HG03097 (cell line): ENCODE results near the gene DNM2.
"Not testable (repeated sequence)": the region's sequence is repeated elsewhere in the genome, so short reads cannot be mapped to it uniquely, and the experiment has no call there.

Experiments
- ATAC-seq: cut with Tn5 transposase; IDR thresholded peaks from one replicate; pipeline ENCODE4 v1.9.1; 2021; ENCODE audit not compliant: unreplicated experiment, low FRiP score

DNM2 gene

DNA sequence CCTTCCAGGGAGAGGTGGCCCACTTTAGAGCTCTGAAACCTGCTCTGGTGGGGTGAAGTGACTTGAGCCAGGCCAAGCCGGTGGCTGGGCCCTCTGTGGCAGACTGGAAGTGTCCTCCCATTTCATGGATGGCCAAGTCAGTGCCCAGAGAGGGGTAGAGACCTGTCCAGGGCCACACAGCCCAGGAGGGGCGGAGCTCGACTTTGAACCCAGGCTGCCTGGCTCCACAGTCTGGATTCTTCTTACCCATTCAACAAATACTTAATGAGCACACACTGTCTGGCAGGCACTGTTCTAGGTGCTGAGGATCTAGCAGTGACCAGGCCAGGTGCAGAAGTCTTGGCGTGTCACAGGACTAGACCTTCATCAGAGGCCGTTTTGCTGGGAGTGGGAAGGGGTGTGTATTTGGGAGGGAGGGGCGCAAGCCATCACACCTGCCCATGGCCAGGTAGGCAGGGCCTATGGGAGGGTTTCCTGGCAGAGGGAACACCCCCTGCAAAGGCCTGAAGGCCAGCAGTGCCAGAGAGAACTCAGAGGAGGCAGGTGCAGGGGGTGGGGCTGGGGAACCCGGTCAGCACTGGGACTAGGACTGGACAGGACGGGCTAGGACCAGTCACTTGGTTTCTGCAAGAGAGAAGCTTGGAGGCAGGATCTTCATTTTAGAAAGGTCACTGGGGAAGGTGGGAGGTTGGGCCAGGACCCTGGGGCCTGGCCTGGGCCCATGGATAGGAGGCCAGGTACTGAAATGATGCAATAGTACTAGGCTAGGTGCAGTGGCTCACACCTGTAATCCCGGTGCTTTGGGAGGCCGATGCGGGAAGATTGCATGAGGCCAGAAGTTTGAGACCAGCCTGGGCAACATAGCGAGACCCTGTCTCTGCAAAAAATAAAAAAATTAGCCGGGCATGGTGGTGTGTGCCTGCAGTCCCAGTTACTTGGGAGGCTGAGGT is 31.8 kb downstream of the DNM2 start:
- ATAC-seq = no peak

DNA sequence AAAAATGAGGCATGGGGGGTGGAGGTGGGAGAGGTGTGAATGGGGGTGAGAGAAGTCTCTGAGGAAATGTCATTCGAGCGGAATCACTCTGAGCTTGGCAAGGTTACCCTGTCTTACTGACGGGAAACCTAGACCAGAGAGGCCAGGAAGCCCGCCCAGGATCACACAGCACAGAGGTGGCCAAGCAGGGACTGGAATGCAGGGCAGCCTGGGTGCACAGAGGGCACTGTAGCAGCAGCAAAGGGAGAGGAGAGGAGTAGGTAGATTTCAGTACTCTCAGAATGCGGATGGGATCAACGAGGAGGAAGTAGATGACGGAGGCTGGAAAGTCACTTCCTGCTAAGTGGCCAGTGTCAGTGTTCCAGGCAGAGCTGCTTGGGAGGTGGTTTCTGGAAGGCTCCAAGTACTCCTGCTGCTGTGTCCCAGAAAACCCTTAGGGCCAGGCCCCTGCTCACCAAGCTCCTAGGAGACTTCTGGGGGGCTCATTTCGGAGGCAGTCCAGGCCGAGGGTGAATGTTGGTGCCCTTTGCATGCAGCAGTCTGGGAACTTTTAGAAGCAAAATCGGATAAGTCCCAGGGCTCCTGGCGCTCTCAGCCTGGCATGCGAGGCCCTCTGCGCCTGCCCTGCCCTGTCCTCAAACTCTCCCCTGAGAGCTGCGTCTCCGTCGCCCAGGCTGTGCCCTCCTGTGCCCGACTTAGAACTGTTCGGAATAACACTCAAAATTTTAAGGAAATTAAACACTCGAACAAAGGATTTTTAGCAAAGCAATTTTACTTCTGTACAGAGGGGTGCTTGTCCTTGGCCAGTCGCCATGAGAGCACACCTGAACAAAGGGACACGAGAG is 33.5 kb downstream of the DNM2 start:
- no peak for ATAC-seq

DNA sequence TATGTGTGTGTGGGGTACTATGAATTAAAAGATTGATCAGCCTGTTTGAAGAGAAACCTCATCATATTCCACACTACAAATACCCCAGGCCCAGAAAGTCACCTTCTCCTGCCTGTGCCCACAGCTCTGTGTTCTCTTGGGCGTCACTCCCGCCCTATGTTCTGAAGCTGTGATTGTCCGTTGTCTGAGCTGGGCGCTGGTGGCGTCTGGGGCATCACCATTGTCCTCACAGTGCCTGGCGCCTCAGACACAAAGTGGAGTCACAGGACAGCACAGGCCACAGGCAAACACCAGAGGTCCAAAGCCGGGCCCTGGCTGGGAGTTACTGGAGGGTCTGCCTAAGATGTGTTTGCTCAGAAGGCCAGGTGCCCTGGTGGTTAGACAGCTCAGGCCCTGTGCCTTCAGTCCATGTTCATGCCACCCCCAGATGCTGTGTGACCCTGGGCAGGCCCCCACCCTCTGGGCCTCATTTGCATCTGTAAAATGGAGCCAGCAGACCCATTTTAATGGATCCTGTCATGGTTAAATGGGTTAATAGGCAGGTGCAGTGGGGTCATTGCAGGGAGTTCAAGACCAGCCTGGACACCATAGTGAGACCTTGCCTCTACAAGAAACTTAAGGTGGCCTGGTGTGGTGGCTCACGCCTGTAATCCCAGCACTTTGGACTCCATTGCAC is 34.5 kb downstream of the DNM2 start:
- ATAC-seq = no peak

DNA sequence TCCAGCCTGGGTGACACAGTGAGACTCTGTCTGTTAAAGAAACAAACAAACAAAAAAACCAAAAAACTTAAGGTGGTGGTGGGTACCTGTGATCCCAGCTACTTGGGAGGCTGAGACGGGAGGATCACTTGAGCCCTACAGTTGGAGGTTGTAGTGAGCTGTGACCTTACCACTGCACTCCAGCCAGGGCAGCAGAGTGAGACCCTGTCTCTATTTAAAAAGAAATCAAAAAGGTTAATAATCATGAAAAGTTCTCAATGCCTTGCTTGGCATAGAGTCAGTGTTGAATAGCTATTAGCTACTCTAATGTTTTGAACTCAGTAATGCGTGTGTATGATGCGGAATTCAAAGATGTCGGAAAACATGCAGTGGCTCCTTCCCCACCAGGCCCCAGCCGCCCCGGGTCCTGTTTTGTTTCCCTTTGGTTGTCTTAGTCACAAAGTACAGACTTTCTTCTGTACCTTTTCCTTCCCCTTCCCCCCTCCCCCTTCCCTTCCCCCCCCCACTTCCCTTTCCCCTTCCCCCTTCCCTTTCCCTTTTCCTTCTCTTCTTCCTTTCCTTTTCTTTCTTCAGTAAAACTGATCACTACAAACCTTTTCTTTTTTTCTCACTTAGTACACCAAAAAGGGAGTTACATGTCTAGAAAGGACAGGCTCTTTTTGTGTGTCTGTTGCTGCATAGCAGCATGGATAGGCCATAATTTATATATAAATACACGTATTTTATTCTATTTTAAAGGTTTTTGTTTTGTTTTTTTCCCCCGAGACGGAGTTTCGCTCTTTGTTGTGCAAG is 35.2 kb downstream of the DNM2 start:
- no peak for ATAC-seq

DNA sequence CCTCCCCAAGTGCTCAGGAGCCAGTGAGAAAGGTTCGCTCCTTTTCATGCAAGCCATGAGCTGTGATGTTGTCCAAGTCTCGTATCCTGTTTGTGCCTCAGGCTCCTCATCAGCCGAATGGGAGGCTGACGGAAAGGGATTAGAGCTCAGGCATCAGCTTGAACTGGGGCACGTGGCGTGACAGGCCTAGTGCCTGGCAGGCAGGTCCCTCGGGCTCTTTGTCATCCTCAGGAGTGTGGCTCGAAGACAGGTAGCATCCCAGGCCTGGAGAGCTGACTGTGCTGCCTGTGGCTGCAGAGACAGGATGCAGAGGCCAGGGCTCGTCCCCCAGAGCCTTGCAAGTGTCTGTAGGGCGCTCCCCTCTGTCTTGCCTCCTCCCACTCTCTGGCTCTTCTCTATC is 38.5 kb downstream of the DNM2 start:
- no peak for ATAC-seq

DNA sequence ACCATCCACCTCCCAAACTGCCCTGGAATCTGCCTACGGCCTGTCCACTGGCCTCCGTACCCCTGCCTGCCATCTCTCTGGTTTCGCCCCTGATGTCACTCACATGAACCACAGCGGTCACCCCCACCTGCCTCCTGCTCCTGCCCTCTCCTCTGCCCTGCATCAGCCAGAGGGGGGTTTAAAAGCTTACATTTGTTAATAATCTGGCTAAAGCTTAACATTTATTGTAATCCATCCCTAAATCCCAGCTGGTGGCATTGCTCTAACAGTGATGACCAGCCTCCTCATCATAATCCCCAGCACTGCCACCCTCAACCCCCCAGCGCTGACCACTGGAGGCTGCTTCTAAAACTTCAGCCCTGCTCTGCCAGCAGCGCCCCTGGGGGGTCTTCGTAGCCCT is 38.9 kb downstream of the DNM2 start:
- ATAC-seq = no peak

DNA sequence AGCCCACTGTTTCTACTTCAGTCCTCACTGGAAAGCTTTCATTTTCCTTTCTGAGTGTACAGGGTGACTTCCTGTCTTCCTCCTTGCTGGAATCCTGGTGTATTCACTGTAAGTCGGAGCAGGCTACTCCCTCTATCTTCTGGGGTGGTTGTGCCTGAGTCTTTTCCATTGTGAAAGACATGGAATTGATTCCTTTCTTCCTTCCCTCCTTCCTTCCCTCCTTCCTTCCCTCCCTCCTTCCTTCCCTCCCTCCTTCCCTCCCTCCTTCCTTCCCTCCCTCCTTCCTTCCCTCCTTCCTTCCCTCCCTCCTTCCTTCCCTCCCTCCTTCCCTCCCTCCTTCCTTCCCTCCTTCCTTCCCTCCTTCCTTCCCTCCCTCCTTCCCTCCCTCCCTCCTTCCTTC is 40.2 kb downstream of the DNM2 start:
- ATAC-seq = not testable (repeated sequence)

DNA sequence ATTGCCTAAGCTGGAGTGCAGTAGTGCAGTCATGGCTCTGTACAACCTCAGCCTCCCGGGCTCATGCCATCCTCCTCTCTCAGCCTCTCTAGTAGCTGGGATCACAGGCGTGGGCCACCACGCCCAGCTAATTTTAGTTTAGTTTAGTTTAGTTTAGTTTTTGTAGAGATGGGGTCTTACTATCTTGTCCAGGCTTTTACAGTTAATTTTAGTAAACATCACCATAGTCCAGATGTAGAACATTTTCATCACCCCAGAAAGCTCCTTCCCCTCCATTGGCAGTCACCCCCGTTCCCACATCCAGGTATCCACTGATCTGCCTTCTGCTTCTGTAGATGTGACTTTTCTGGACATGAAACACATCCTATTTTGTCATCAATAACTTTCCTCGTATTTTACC is 41.1 kb downstream of the DNM2 start:
- ATAC-seq = no peak

DNA sequence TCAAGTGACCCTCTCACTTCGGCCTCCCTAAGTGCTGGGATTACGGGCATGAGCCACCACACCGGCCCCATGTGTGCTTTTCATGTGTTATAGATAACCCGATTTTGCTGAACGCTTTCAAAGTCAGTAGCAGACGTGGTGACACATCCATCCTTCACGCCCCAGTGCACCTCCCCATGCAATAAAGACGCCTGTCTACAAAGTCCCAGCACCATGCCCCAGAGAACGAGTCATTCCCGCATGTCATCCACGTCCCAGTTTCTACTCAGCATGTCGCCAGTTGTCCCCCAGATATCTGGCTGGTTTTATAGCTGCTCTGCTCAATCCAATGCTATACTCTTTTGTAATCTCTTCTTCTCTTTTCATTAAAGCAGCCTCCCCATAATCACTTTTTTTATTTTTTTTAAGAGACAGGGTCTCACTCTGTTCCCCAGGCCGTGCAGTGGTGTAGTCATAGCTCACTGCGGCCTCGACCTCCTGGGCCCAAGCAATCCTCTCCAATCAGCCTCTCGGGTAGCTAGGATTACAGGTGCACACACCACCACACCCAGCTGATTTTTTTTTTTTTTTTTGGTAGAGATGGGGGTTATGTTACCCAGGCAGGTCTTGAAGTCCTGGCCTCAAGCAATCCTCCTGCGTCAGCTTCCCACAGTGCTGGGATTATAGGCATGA is 42.5 kb downstream of the DNM2 start:
- ATAC-seq = no peak

DNA sequence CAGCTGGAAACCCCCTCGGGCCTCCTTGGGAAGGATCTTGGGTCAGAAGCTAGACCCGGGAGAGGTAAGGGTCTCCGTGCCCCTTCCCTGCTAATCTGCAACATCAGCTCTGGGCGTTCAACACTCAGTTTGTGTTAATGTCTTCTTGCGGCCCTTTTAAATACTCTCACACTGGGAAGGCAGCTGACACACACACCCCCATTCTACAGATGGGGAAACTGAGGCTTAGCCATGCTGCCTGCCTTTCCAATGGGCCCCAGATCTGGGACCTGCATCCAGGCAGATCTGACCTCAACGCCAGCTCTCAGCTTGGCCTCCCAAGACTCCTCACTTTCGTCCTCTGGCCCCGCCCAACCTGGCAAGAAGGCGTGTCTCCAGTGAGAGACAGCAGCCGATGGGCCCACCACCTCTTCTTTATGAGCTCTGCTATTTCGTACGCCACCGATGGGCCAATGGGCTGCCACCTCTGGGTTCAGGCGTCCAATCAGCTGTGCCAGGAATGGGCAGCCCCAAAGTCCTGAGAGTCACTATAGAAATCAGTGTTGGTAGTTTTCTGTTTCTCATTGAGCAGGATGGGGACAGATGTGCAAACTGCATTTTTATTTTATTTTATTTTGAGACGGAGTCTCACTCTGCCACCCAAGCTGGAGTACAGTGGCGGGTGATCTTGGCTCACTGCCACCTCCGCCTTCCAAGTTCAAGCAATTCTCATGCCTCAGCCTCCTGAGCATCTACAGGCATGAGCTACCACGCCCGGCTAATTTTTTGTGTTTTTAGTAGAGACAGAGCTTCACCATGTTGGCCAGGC is 43.8 kb downstream of the DNM2 start:
- ATAC-seq = no peak

DNA sequence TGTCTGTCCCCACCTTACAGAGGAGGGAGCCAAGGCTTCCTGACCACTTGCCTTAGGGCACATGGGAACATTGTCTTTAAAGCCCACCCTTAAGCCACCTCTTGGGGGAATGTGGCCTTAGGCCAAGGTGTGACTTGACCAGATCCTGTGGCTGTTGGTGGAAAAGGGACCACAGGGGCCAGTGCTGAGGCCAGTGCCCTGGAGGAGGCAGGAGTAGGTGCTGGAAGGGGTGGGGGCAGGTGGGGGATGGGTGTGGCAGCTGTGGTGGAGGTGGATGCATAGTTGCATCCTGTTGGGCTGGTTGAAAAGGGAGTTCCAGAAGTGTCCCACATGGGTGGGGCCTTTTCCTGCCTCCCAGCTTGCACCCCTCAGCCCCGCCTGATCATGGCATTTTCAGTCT is 44.8 kb downstream of the DNM2 start:
- no peak for ATAC-seq

DNA sequence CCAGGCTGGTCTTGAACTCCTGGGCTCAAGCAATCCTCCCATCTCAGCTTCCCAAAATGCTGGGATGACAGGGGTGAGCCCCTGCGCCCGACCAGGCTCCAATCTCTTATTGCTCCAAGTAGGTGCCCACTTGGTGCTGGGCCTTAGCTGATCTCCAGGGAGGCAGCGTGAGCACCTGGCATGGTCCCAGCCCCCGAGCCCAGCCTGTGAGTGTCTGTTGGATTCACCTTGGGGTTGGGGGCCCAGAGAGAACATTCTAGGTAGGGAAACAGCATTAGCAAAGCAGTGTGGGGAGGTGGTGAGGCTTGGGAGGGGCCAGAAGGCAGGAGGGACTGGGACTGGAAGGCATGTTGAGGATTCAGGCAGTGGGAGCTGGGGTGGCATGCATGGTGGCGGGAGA is 45.5 kb downstream of the DNM2 start:
- ATAC-seq = no peak

DNA sequence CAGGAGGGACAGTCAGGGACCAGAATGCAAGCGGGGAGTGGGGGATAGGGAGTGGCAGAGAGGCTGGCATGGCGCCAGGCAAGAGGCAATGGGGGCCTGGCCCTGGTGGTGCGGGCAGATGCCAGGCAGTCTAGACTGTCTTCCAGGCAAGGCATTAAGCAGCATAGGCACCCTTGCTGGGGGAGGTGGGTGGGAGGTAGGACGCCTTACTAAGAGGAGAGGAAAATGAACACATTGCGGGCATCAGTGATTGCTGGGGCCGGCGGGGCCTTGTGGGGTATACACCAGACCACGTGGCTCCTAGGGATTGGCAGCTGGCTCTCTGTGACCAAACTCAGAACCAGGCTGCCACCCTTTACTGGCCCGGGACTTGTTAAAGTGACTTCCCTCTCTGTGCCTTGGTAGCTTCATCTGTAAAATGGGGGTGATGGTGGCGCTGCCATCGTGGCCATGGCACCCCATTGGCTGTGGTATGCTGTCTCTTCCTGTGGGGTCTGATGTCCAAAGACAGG is 46.0 kb downstream of the DNM2 start:
- no peak for ATAC-seq

DNA sequence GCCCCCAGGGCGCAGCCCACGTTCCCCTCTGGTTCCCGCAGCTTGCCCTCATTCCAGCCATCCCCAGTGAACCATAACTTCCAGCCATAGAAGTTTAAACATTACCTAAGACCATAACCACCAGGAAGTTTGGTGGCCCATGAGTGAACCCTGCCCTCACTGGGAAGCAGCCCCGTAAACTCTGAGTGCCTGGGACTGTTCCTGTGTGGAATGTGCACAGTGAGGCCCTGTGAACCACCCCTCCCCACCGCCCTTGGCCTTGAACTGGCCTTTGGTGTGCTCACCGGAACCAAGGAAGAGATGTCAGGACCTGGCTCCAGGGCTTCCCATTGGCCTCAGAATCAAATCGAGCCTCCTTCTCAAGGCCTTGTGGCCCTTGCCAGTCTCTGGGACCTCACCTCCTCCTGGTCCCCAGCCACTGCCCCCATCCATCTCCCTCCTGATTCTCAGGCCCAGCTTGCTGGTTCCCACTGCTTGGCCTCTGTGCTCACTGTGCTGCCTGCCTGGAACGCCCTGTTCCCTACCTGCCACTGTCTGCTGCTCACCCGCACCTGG is 46.5 kb downstream of the DNM2 start:
- no peak for ATAC-seq

DNA sequence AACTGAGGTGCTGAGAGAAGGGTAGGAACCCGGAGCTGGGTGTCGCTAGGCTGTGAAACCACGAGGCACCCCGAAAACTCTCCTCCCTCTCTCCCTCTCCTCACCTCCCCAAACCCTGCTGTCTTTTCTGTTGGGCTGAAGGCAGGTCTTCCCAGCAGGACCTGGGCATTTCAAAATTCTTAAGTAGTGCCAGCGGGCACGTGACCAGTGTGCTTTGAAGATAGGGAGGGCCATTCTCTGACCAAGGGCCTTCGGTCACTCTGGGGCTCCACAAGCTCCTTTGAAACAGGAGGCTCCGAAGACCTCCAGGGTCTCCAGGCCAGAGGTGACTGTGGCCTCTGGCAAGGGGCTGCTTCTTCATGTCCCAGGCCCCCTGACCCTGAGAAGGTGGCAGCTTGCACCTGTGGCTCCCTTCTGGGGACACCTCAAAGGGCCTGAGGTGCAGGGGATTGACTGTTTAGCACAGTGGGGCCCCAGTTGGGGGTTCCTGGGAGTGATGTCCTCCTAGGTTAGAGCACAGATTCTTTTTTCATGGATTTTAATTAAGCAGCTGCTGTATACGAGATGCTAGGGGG is 48.3 kb downstream of the DNM2 start:
- ATAC-seq = no peak

DNA sequence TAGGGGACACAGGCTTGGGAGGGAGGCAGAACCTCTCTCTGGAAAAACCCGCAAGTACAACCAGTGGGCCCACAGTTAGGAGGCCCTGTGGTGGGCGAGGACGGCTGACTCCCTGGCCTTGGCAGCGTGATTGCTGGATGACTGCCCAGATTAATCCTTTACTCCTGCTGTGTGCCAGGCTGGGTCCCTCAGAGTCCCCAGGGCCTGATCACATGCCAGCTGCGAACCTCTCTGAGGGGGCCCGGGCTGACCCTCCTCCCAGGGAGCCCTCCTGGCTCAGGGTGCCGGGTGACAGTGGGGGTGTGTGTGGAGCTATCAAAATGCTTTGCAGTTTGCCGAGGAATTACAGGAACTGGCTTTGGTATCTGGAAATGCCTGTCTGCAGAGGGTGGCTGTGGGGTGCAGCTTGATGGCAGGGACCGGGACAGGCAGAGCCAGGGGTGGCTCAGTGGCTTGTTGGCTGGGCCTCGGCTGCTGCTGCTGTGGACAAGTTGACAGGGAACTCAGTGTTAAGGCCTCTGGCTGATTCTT is 48.9 kb downstream of the DNM2 start:
- no peak for ATAC-seq

DNA sequence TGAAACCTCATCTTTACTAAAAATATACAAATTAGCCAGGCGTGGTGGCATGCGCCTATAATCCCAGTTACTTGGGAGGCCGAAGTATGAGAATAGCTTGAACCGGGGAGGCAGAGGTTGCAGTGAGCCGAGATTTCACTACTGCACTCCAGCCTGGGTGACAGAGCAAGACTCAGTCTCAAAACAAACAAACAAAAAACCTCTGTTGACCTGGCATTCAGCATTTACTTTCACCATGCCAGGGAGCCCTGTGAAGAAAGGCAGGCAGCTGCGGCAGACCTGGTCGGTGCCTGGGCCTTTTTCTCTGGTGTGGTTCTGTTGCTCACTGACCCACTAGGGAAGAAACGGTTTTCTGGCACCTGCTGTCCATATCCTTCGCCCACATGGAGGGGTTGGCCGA is 49.8 kb downstream of the DNM2 start:
- ATAC-seq = no peak

DNA sequence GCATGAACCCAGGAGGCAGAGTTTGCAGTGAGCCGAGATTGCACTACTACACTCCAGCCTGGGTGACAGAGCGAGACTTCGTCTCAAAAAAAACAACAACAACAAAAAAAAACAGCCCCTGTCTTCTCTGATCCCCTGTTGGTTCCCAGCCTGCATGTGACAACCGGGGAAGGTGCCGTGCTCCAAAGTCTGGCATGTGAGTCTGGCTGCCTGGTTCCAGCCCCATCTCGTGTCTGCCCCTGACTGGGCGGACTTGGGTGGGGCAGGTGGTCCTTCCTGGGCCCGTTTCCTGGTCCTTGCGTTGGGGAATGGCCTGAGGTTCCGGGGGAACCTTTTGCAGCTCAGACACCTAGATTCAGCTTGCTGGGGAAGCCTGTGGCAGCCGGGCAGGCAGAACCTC is 50.5 kb downstream of the DNM2 start:
- no peak for ATAC-seq
